Esophagus muscularis mucosa (tissue), 4 donors: ENCODE data around the gene FEV.

Source experiments
- CTCF ChIP-seq, 3 experiments: fragments of 200-600 bp in 2 of 3; fragments of 450-650 bp in 1 of 3; sonication (generic) in 2 of 3; IDR thresholded peaks; one replicate each; pipeline ENCODE4 v1.5.1; 2017 to 2019; ENCODE audit warnings: antibody characterized with exemption in 3 of 3, mild to moderate bottlenecking in 2 of 3, moderate library complexity in 1 of 3
- EP300 ChIP-seq: sonication (generic); formaldehyde crosslinking; IDR thresholded peaks from one replicate; pipeline ENCODE4 v1.6.1; 2017; ENCODE audit warnings: antibody characterized with exemption
- POLR2AphosphoS5 ChIP-seq, 2 donors: sonication (generic); formaldehyde crosslinking; IDR thresholded peaks; one replicate each; pipeline ENCODE4 v1.6.1; 2017; ENCODE audit warnings: antibody characterized with exemption in 2 of 2

- no peak for TF ChIP-seq CTCF (IDR thresholded peaks at IDR 0.05)
- TF ChIP-seq EP300 = no peak
- no peak for TF ChIP-seq POLR2AphosphoS5 (IDR thresholded peaks at IDR 0.05)
Observed at GRCh38 chr2:219021591-219021990, 36.6 kb upstream of the FEV start.
